Measurements from ENCODE around the gene ERCC3. TPM values are rescaled to one million over a fixed set of nuclear protein-coding genes. Genes with fewer than 3 reads are reported as not detected.
"Not testable (repeated sequence)": the region's sequence is repeated elsewhere in the genome, so short reads cannot be mapped to it uniquely, and the experiment has no call there.

The ERCC3 gene
- total RNA-seq, 1 experiment from 2014 or later, result 42.1 TPM

- H3K9me3 Mint-ChIP-seq (ENCODE audit: low read depth, unreplicated experiment), result no peaks in the 10 kb centered on the region
- intact Hi-C loops (cut with micrococcal nuclease; ENCODE audit: unreplicated experiment), result no loop called here
- H3K4me1 Mint-ChIP-seq (ENCODE audit: low read depth, unreplicated experiment), result peaks cover 18% of the 10 kb centered on the region
- no peak overlapping the region for H3K4me3 Mint-ChIP-seq (ENCODE audit: low read depth, unreplicated experiment)
- no peak for TF ChIP-seq CTCF (IDR thresholded peaks at IDR 0.05; ENCODE audit: unreplicated experiment)
- no peak for DNase-seq
- H3K36me3 Mint-ChIP-seq (ENCODE audit: insufficient read depth, unreplicated experiment), result peaks cover 16% of the 10 kb centered on the region
- H3K27me3 Mint-ChIP-seq (ENCODE audit: unreplicated experiment), result no peaks in the 10 kb centered on the region
- CTCF ChIA-PET, result interaction anchor here (1.0 kb wide), 1 partner anchor 58 kb away, joined by 4 read pairs; no protein-coding TSS in a partner anchor
- H3K27ac Mint-ChIP-seq (ENCODE audit: unreplicated experiment), result no peak overlapping the region
- BruUV-seq (replicated peaks), result no TSS peak
These were observed 38.8 kb downstream of the ERCC3 start for GRCh38 chr2:127255146-127255545.

- CTCF ChIA-PET, result interaction anchor here (0.7 to 1.0 kb wide), 2 partner anchors 57 to 237 kb away, joined by 3 to 4 read pairs; no protein-coding TSS in a partner anchor
- BruUV-seq (replicated peaks), result no TSS peak
- Mint-ChIP-seq H3K27ac (ENCODE audit: unreplicated experiment) (peak overlapping the region; percentile 20), H3K4me3 (ENCODE audit: low read depth, unreplicated experiment) (no peak overlapping the region), H3K36me3 (ENCODE audit: insufficient read depth, unreplicated experiment) (peaks cover 14% of the 10 kb centered on the region), H3K27me3 (ENCODE audit: unreplicated experiment) (no peaks in the 10 kb centered on the region), H3K9me3 (ENCODE audit: low read depth, unreplicated experiment) (no peaks in the 10 kb centered on the region), H3K4me1 (ENCODE audit: low read depth, unreplicated experiment) (peaks cover 18% of the 10 kb centered on the region)
- TF ChIP-seq CTCF (IDR thresholded peaks at IDR 0.05; ENCODE audit: unreplicated experiment), result no peak
- DNase-seq, result peak; percentile 45
- intact Hi-C loops (cut with micrococcal nuclease; ENCODE audit: unreplicated experiment), result no loop called here
These were observed 39.5 kb downstream of the ERCC3 start for GRCh38 chr2:127254386-127254981.

GRCh38 chr2:127241184-127241583 lies 52.8 kb downstream of the ERCC3 start:
- DNase-seq; H3K27me3 Mint-ChIP-seq (ENCODE audit: unreplicated experiment); H3K36me3 Mint-ChIP-seq (ENCODE audit: insufficient read depth, unreplicated experiment); H3K4me1 Mint-ChIP-seq (ENCODE audit: low read depth, unreplicated experiment); BruUV-seq (replicated peaks); intact Hi-C loops (cut with micrococcal nuclease; ENCODE audit: unreplicated experiment); CTCF ChIA-PET; H3K4me3 Mint-ChIP-seq (ENCODE audit: low read depth, unreplicated experiment); H3K9me3 Mint-ChIP-seq (ENCODE audit: low read depth, unreplicated experiment); H3K27ac Mint-ChIP-seq (ENCODE audit: unreplicated experiment): not testable (repeated sequence)

GRCh38 chr2:127239395-127239794 lies 54.5 kb downstream of the ERCC3 start:
- Mint-ChIP-seq H3K9me3 (ENCODE audit: low read depth, unreplicated experiment) (peaks cover 10% of the 10 kb centered on the region), H3K36me3 (ENCODE audit: insufficient read depth, unreplicated experiment) (no peaks in the 10 kb centered on the region), H3K4me1 (ENCODE audit: low read depth, unreplicated experiment) (no peaks in the 10 kb centered on the region), H3K27me3 (ENCODE audit: unreplicated experiment) (peaks cover 16% of the 10 kb centered on the region), H3K4me3 (ENCODE audit: low read depth, unreplicated experiment) (no peak overlapping the region), H3K27ac (ENCODE audit: unreplicated experiment) (no peak overlapping the region)
- CTCF ChIA-PET, result no interaction called here
- TF ChIP-seq CTCF (IDR thresholded peaks at IDR 0.05; ENCODE audit: unreplicated experiment), result no peak
- no TSS peak for BruUV-seq (replicated peaks)
- no peak for DNase-seq
- intact Hi-C loops (cut with micrococcal nuclease; ENCODE audit: unreplicated experiment), result no loop called here

- BruUV-seq (replicated peaks); H3K4me3 Mint-ChIP-seq (ENCODE audit: low read depth, unreplicated experiment); H3K36me3 Mint-ChIP-seq (ENCODE audit: insufficient read depth, unreplicated experiment); CTCF ChIA-PET; H3K4me1 Mint-ChIP-seq (ENCODE audit: low read depth, unreplicated experiment); intact Hi-C loops (cut with micrococcal nuclease; ENCODE audit: unreplicated experiment); H3K27ac Mint-ChIP-seq (ENCODE audit: unreplicated experiment); DNase-seq: not testable (repeated sequence)
- peaks cover 16% of the 10 kb centered on the region for H3K27me3 Mint-ChIP-seq (ENCODE audit: unreplicated experiment)
- peaks cover 10% of the 10 kb centered on the region for H3K9me3 Mint-ChIP-seq (ENCODE audit: low read depth, unreplicated experiment)
These were observed 56.2 kb downstream of the ERCC3 start for GRCh38 chr2:127237768-127238167.

Data from Calu3 (cell line).